Left cardiac atrium (tissue), 4 donors: Measurements from ENCODE around the gene CD1B. TPM values are rescaled to one million over a fixed set of nuclear protein-coding genes. Genes with fewer than 3 reads are reported as not detected.
"Not testable (repeated sequence)": the region's sequence is repeated elsewhere in the genome, so short reads cannot be mapped to it uniquely, and the experiment has no call there.

ENCODE experiments used
- ATAC-seq, 2 donors: fragments of 200-7000 bp; cut with Tn5 transposase; one replicate each; pipeline ENCODE4 v1.9.1; 2020; ENCODE audit warnings: mild to moderate bottlenecking in 2 of 2, moderate library complexity in 2 of 2
- DNase-seq: peaks from one replicate; pipeline ENCODE4 v3.0.0-alpha.2; 2020
- intact Hi-C, 2 donors: fragments of 100-400 bp; cut with DNase I; formaldehyde crosslinking; loops; one replicate each; pipeline versions ENCODE4 v1.14.1 to v1.15.1; 2022 to 2023
- total RNA-seq, 2 donors: library from RNA; stranded (reverse); fragmentation: NEBNext Ultra II Directional; extraction: Animal tissue kit (Norgen Biotek cat#: 25700); gene quantifications; one replicate each; pipeline ENCODE4 v1.2.1, GENCODE V29; 2021
- donor health status: DM: no; HTN: yes; CAD: no.
- donor health status: DM: no; HTN: yes; CAD: no; lungs with severe emphysema.
- donor health status: DM: yes; HTN: yes; CAD: no.
- donor health status: Dilated cardiomyopathy.

The CD1B gene
- total RNA-seq, 2 donors from 2014 or later: not detected

- DNase-seq (no peak), ATAC-seq (no peak)
- intact Hi-C loops: no loop called here
These were observed 783 bp downstream of the CD1B start for GRCh38 chr1:158330391-158331105.

DNA sequence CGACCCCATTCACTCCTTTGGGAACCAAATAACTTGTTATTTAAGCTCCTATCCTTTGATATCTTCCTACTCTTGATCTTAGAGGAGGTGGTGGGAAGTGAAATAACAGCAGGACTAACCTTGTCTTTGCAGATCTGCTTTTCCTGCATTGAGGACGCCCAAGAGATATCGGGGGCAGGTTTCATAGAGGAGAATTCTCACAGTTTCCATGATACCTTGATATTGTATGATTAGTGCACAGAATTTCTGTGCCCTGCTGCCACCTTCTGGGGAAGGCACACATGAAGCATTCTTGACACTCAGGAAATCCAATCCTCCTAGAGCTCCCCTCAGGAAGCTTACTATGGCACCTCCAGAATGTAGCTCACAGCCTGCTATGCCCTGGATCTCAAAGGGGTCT, 1.6 kb downstream of the CD1B start:
- intact Hi-C loops: no loop called here
- DNase-seq (no peak), ATAC-seq (no peak)

GRCh38 chr1:158329300-158329699, 2.0 kb downstream of the CD1B start:
- ATAC-seq (no peak), DNase-seq (no peak)
- intact Hi-C loops: no loop called here

DNA sequence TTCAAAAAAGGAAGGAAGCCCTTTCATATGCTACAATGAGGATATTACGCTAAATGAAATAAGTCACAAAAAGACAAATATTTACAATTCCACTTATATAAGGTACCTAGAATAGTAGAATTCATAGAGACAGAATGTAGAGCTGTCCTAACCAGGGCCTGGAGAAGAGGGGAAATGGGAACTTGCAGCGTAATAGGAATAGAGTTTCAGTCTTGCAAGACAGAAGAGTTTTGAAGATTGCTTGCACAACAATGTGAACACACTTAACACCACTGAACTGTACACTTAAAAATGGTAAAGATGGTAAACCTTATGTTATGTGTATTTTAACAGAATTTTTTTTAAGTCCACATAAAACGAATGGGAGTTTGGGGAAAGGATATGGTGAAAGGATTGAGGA, 2.9 kb downstream of the CD1B start:
- ATAC-seq: no peak
- intact Hi-C loops: no loop called here
- DNase-seq: no peak

- no peak for ATAC-seq
- no peak for DNase-seq
- intact Hi-C loops: no loop called here
These were observed 3.9 kb downstream of the CD1B start for GRCh38 chr1:158327481-158327880.

GRCh38 chr1:158324395-158324794, 6.9 kb downstream of the CD1B start:
- ATAC-seq (no peak), DNase-seq (no peak)
- intact Hi-C loops: no loop called here

- no peak for ATAC-seq
- intact Hi-C loops: no loop called here
- DNase-seq: no peak
These were observed 7.5 kb downstream of the CD1B start for GRCh38 chr1:158323866-158324265.

GRCh38 chr1:158311066-158311465, 20.3 kb downstream of the CD1B start:
- no peak for DNase-seq
- intact Hi-C loops: no loop called here
- no peak for ATAC-seq

- ATAC-seq: no peak
- intact Hi-C loops: no loop called here
- DNase-seq: no peak
These were observed 20.7 kb downstream of the CD1B start for GRCh38 chr1:158310623-158311022.

- intact Hi-C loops: no loop called here
- DNase-seq (no peak), ATAC-seq (no peak)
These were observed 35.5 kb downstream of the CD1B start for GRCh38 chr1:158295791-158296190.

DNA sequence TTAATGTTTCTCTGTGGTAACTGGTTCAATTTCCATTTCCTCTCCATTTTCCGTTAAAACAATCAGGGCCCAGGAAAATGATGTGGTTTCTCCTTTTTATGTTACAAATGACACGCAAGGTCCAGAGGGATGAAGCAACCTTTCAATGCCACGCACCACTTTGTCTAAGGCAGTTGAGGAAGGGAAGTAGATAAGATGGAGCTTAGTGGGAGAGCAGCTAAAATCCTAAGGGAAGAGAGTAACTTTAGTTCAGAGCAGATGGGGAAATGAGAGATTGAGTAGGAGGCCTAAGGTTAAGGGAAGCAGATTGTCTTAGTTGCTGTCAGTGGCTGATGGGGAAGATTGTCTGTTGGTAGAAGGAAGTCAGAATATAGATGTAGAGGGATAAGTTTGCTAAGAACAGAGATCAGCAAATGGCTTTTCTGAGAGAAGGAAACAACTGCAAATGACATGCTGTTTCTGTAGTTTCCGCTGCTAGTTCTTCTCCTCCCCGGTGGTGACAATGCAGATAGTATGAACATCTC, 40.9 kb downstream of the CD1B start:
- intact Hi-C loops: no loop called here
- DNase-seq (no peak), ATAC-seq (no peak)

- DNase-seq (no peak), ATAC-seq (no peak)
- intact Hi-C loops: no loop called here
These were observed 41.5 kb downstream of the CD1B start, which contains the start of gene CD1C for GRCh38 chr1:158289811-158290210. TSS of gene CD1C (plus strand) at chr1:158289923. CDS start at chr1:158290065, 142 bp downstream.

DNA sequence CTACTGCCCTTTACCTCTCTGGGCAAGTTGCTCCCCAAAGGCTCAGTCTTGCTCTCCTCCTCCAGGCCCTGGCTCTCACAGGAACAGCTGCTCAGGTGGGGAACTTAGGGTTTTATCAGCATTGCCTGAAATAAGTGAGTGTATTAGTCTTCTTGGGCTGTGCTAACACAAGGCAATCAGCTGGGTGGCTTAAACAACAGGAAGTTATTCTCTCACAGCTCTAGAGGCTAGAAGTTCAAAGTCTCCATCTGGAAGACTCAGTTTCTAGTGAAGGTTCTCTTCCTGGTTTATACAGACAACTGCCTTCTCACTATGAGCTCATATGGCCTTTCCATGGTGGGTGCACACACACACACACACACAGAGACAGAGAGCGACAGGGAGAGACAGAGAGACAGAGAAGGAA, 44.4 kb downstream of the CD1B start:
- DNase-seq: no peak
- no peak for ATAC-seq
- intact Hi-C loops: no loop called here

GRCh38 chr1:158286487-158286886, 44.8 kb downstream of the CD1B start:
- intact Hi-C loops: no loop called here
- no peak for DNase-seq
- no peak for ATAC-seq

DNA sequence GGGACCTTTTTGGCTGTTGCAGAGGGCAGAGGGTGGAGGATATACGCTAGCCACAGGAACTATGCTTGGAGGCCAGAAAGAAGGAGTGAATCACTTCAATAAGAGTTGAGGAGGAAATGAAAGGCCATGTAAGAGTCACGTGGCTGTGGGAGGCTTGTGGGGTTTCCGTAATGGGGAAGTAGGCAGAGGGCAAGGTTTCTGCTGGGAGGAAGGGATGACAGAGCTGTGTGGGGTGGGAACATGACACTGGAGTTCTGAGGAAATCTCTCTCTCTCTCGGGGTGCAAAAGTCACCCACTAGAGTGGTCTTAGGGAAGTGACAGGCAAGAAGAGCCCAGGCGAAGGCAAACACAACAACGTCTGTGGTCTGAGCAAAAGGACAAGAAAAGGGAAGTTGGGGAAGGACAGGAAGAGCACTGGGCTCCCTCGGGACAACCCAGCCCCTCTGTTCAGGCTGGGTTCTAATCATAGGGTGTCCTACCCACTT, 45.5 kb downstream of the CD1B start:
- DNase-seq: peak; percentile 34
- intact Hi-C loops: no loop called here
- peak; percentile 67 to 93 for ATAC-seq

DNA sequence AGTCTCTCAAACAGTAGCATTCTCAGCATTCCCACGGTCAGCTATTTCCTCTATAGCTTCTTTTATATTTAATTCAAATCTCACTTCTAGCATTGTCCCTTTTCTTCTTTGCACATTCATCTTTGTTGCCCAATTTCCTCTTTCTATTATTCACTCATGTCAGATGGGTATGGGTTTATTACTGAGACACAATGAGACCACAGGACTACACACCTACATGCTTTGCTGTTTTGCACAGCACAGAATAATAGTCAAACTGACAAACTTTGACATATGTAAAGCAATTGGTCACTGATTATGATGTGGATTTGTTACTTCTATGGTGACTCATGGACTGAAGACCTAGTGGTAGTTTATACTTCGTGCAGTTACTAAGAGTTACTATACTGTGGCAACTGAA, 47.4 kb downstream of the CD1B start:
- DNase-seq (no peak), ATAC-seq (no peak)
- intact Hi-C loops: no loop called here

GRCh38 chr1:158282421-158282820, 48.9 kb downstream of the CD1B start:
- ATAC-seq: not testable (repeated sequence)

More at GRCh38 chr1:158282421-158282820, 48.9 kb downstream of the CD1B start:
- DNase-seq, intact Hi-C loops: not testable (repeated sequence)
